ENCODE data around the gene PCDHA13.

Gene PCDHA13

GRCh38 chr5:140916325-140916724, 34.4 kb downstream of the PCDHA13 start:
- Histone ChIP-seq H3K9me3 (no peaks in the 10 kb centered on the region; the same call in 1 of the 2 replicates), H3K36me3 (no peaks in the 10 kb centered on the region), H3K27me3 (no peaks in the 10 kb centered on the region), H3K4me1 (no peaks in the 10 kb centered on the region), H3K4me3 (ENCODE audit: low read depth, low read length) (no peak overlapping the region)
- no peak for DNase-seq
- no peak for TF ChIP-seq CTCF (IDR thresholded peaks at IDR 0.05; ENCODE audit: low read depth, low read length)

- Histone ChIP-seq H3K4me3 (ENCODE audit: low read depth, low read length) (no peak overlapping the region), H3K4me1 (no peaks in the 10 kb centered on the region), H3K27me3 (no peaks in the 10 kb centered on the region), H3K9me3 (no peaks in the 10 kb centered on the region), H3K36me3 (no peaks in the 10 kb centered on the region)
- DNase-seq, result no peak
- TF ChIP-seq CTCF (IDR thresholded peaks at IDR 0.05; ENCODE audit: low read depth, low read length), result no peak
Observed at GRCh38 chr5:140923601-140924000, 41.7 kb downstream of the PCDHA13 start.

- Histone ChIP-seq H3K27me3 (no peaks in the 10 kb centered on the region), H3K9me3 (no peaks in the 10 kb centered on the region), H3K4me1 (no peaks in the 10 kb centered on the region), H3K4me3 (ENCODE audit: low read depth, low read length) (peak within 1 kb of the TSS; percentile 78), H3K36me3 (no peaks in the 10 kb centered on the region)
- DNase-seq, result peak; percentile 68
- no peak for TF ChIP-seq CTCF (IDR thresholded peaks at IDR 0.05; ENCODE audit: low read depth, low read length)
Observed at GRCh38 chr5:140925806-140926442, 44.0 kb downstream of the PCDHA13 start, which contains the start of gene PCDHAC1. PCDHAC1 (plus strand) TSS chr5:140926299; CDS start chr5:140926893, 594 bp downstream.

- Histone ChIP-seq H3K9me3 (no peaks in the 10 kb centered on the region), H3K4me1 (no peaks in the 10 kb centered on the region), H3K27me3 (no peaks in the 10 kb centered on the region), H3K4me3 (ENCODE audit: low read depth, low read length) (peak overlapping the region; percentile 78), H3K36me3 (no peaks in the 10 kb centered on the region)
- TF ChIP-seq CTCF (IDR thresholded peaks at IDR 0.05; ENCODE audit: low read depth, low read length), result peak; percentile 88
- DNase-seq, result peak; percentile 96
Observed at GRCh38 chr5:140926443-140927227, 44.7 kb downstream of the PCDHA13 start.

- H3K4me3 ChIP-seq (ENCODE audit: low read depth, low read length), result peak overlapping the region; percentile 78
- no peaks in the 10 kb centered on the region for H3K36me3 ChIP-seq
- H3K27me3 ChIP-seq, result no peaks in the 10 kb centered on the region
- peak; percentile 13 for DNase-seq
- TF ChIP-seq CTCF (IDR thresholded peaks at IDR 0.05; ENCODE audit: low read depth, low read length), result no peak
- no peaks in the 10 kb centered on the region for H3K9me3 ChIP-seq
- no peaks in the 10 kb centered on the region for H3K4me1 ChIP-seq
Observed at GRCh38 chr5:140927228-140927573, 45.3 kb downstream of the PCDHA13 start.

Measured in BE2C (cell line).